ENCODE results near the gene NLRP9.
"Not testable (repeated sequence)": the region's sequence is repeated elsewhere in the genome, so short reads cannot be mapped to it uniquely, and the experiment has no call there.

NLRP9 gene

DNA sequence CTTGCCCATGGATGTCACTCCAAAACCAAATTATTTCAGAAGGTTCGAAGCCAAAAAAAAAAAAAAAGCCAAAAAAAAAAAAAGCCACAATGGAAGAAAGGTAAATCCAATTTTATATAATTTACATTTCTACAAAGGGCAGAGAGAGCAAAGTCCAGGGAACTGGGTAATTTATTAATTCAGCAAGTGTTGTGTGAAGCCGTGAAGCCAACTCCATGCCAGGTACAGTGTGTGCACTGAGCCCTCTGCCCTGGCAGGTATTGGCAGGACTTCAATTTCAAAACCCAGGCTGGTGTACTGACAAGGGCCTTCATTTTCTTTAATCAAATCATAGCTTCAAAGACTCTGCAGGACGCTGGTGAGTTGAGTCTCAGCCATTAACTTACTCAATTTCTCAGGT, 15.2 kb upstream of the NLRP9 start:
- TF ChIP-seq, protein P1, sequence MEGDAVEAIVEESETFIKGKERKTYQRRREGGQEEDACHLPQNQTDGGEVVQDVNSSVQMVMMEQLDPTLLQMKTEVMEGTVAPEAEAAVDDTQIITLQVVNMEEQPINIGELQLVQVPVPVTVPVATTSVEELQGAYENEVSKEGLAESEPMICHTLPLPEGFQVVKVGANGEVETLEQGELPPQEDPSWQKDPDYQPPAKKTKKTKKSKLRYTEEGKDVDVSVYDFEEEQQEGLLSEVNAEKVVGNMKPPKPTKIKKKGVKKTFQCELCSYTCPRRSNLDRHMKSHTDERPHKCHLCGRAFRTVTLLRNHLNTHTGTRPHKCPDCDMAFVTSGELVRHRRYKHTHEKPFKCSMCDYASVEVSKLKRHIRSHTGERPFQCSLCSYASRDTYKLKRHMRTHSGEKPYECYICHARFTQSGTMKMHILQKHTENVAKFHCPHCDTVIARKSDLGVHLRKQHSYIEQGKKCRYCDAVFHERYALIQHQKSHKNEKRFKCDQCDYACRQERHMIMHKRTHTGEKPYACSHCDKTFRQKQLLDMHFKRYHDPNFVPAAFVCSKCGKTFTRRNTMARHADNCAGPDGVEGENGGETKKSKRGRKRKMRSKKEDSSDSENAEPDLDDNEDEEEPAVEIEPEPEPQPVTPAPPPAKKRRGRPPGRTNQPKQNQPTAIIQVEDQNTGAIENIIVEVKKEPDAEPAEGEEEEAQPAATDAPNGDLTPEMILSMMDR (IDR thresholded peaks at IDR 0.05; ENCODE audit: insufficient read depth, low read depth, low read length, missing control alignments) = no peak
- H3K4me3 ChIP-seq (ENCODE audit: low read length) = no peak overlapping the region
- no peak for DNase-seq (ENCODE audit: low read depth)

DNA sequence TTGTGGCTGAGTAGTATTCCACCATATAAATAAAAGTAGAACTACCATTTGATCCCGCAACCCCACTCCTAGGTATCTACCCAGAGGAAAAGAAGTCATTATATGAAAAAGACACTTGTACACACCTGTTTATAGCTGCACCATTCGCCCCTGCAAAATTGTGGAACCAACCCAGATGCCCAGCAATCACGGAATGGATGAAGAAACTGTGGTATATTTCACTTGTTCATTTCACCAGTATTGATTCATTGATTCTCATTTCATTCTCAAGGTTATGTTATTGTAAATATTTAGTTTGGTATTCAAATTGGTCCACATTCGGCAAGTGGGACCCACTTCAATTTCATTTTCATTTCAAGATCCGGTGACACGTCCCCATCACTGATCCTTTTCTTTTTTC, 12.5 kb upstream of the NLRP9 start:
- no peak overlapping the region for H3K4me3 ChIP-seq (ENCODE audit: low read length)
- DNase-seq (ENCODE audit: low read depth) = no peak
- TF ChIP-seq, protein P1 (IDR thresholded peaks at IDR 0.05; ENCODE audit: insufficient read depth, low read depth, low read length, missing control alignments) = no peak

DNA sequence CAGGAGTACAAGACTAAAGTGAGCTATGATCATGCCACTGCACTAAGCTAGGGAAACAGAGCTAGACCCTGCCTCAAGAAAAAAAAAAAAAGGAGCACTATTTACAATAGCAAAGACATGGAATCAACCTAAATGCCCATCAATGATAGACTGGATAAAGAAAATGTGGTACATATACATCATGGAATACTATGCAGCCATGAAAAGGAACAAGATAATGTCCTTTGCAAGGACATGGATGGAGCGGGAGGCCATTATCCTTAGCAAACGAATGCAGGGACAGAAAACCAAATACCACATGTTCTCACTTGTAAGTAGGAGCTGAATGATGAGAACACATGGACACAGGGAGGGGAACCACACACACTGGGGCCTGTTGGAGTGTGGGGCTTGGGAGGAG, 7.8 kb downstream of the NLRP9 start:
- DNase-seq (ENCODE audit: low read depth); H3K4me3 ChIP-seq (ENCODE audit: low read length): not testable (repeated sequence)

DNA sequence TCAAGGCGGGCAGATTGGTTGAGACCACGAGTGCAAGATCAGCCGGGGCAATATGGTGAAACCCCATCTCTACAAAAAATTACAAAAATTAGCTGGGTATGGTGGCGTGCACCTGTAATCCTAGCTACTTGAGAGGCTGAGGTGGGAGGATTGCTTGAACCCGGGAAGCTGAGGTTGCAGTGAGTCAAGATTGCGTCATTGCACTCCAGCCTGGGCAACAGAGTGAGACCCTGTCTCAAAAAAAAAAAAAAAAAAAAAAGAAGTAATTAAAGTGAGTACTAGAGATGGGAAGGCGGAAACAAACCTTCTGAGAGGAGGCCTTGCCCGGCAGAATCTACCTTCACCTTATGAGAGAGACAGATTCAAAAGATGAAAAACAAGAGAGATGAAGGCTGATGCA, 14.7 kb downstream of the NLRP9 start:
- no peak overlapping the region for H3K4me3 ChIP-seq (ENCODE audit: low read length)
- TF ChIP-seq, protein P1 (IDR thresholded peaks at IDR 0.05; ENCODE audit: insufficient read depth, low read depth, low read length, missing control alignments) = no peak
- no peak for DNase-seq (ENCODE audit: low read depth)

DNA sequence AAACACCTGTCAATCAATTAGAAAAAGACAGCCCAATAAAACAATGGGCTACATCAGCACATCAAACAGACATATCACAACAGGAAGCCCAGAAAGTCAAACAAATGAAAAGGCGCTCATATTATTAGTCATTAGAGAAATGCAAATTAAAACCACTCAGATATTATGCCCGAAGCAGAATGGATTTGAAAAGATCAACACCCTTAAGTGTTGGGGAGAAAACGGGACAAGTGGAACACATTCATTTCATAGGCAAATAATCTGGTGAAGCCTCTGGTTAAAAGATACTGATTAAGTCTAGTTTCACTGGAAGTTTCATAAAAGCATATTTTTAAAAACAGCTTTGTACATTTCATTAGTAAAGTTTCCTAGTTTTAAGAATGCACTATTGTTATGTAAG, 17.4 kb downstream of the NLRP9 start:
- H3K4me3 ChIP-seq (ENCODE audit: low read length) = no peak overlapping the region
- DNase-seq (ENCODE audit: low read depth) = no peak
- TF ChIP-seq, protein P1 (IDR thresholded peaks at IDR 0.05; ENCODE audit: insufficient read depth, low read depth, low read length, missing control alignments) = no peak

DNA sequence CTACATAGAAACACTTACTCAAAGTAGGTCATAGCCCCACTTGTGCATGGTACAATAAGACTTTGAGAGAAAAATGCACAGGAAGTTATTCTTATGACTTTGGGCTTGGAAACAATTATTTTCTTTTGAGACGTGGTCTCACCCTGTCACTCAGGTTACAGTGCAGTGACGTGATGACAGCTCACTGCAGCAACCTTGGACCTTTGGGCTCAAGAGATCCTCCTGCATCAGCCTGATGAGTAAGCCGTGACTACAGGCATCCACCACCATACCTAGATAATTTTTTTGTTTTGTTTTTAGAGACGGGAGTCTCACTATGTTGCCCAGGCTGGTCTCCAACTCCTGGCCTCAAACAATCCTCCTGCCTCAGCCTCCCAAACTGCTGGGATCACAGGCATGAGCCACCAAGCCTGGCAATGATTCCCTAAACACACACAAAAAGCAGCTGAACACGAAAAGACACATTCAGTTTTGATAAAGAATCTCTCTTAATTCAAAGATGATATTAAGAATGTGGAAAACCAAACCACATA, 17.9 kb downstream of the NLRP9 start:
- DNase-seq (ENCODE audit: low read depth) = no peak
- TF ChIP-seq, protein P1 (IDR thresholded peaks at IDR 0.05; ENCODE audit: insufficient read depth, low read depth, low read length, missing control alignments) = no peak
- no peak overlapping the region for H3K4me3 ChIP-seq (ENCODE audit: low read length)

DNA sequence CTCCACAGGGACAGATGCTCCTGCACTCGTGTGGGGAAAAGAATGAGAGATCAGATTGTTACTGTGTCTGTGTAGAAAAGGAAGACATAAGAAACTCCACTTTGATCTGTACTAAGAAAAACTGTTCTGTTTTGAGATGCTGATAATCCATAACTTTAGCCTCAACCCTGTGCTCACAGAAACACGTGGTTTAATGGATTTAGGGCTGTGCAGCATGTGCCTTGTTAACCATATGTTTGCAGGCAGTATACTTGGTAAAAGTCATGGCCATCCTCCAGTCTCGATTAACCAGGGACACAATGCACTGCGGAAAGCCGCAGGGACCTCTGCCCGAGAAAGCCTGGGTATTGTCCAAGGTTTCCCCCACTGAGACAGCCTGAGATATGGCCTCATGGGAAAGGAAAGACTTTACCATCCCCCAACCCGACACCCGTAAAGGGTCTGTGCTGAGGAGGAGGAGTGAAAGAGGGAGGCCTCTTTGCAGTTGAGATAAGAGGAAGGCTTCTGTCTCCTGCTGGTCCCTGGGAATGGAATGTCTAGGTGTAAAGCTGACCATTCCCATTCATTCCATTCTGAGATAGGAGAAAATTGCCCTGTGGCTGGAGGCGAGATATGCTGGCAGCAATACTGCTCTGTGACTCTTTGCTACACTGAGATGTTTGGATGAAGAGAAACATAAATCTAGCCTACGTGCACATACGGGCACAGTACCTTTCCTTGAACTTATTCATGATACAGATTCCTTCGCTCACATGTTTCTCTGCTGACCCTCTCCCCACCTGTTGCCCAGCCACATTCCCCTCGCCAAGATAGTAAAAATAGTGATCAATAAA, 20.1 kb downstream of the NLRP9 start:
- not testable (repeated sequence) for DNase-seq (ENCODE audit: low read depth); H3K4me3 ChIP-seq (ENCODE audit: low read length)

DNA sequence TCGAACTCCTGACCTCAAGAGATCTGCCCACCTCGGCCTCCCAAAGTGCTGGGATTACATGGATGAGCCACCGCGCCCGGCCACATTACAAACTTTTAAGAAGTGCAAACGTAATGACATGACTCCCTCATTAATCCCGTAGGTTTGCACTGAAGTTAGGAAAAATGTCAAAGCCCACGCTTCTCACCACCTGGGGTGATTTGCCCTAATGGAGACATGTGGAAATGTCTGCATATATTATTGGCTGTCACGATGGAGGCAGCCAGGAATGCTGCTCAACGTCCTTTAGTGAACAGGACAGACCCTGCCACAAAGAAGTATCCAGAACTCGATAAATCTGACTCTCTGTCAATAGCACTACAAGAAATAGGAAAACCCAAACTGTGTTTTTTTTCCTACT, 21.0 kb downstream of the NLRP9 start:
- H3K4me3 ChIP-seq (ENCODE audit: low read length) = no peak overlapping the region
- DNase-seq (ENCODE audit: low read depth) = no peak
- TF ChIP-seq, protein P1 (IDR thresholded peaks at IDR 0.05; ENCODE audit: insufficient read depth, low read depth, low read length, missing control alignments) = no peak
